Endodermal cell (in vitro differentiated cells): ENCODE results near the gene SLC5A10. TPM values are rescaled to one million over a fixed set of nuclear protein-coding genes. Genes with fewer than 3 reads are reported as not detected.
A peak's percentile ranks its signal among the peaks of the same experiment; 100 is the strongest.

Source experiments
- DNase-seq: peaks from one replicate; pipeline ENCODE4 v3.0.0-alpha.2; 2017
- H3K27ac ChIP-seq: 2 replicates; pipeline ENCODE4 v1.5.1; 2013; ENCODE audit warnings: mild to moderate bottlenecking, low read depth, low read length, moderate library complexity
- H3K27me3 ChIP-seq: 2 replicates; pipeline ENCODE4 v1.6.1; 2013; ENCODE audit warnings: mild to moderate bottlenecking, low read length, moderate library complexity; ENCODE audit not compliant: insufficient read depth, control insufficient read depth, poor library complexity, severe bottlenecking
- H3K36me3 ChIP-seq: 2 replicates; pipeline ENCODE4 v1.7.0; 2013; ENCODE audit warnings: mild to moderate bottlenecking, low read length, moderate library complexity; ENCODE audit not compliant: control insufficient read depth, insufficient read depth
- H3K4me1 ChIP-seq: one replicate; pipeline ENCODE4 v1.7.0; 2013; ENCODE audit warnings: low read length; ENCODE audit not compliant: control insufficient read depth, insufficient read depth
- H3K4me3 ChIP-seq: 2 replicates; pipeline ENCODE4 v1.5.1; 2013; ENCODE audit warnings: mild to moderate bottlenecking, low read length, moderate library complexity
- H3K9ac ChIP-seq: 2 replicates; pipeline ENCODE4 v1.6.1; 2013; ENCODE audit warnings: mild to moderate bottlenecking, low read length, moderate library complexity; ENCODE audit not compliant: poor library complexity, severe bottlenecking; ENCODE audit errors: extremely low read depth
- H3K9me3 ChIP-seq: 2 replicates; pipeline ENCODE4 v1.6.1; 2013; ENCODE audit warnings: mild to moderate bottlenecking, low read length, moderate library complexity; ENCODE audit not compliant: control insufficient read depth
- H3K27ac Mint-ChIP-seq: 2 replicates; pipeline ENCODE4 v1.8.0; 2020; ENCODE audit warnings: mixed read lengths
- H3K27me3 Mint-ChIP-seq: 2 replicates; pipeline ENCODE4 v1.8.0; 2021; ENCODE audit warnings: mild to moderate bottlenecking, mixed read lengths; ENCODE audit not compliant: insufficient read depth
- H3K36me3 Mint-ChIP-seq: 2 replicates; pipeline ENCODE4 v1.8.0; 2020; ENCODE audit warnings: low read depth, mixed read lengths
- H3K4me1 Mint-ChIP-seq: 2 replicates; pipeline ENCODE4 v1.8.0; 2020; ENCODE audit warnings: mixed read lengths
- H3K4me3 Mint-ChIP-seq: 2 replicates; pipeline ENCODE4 v1.8.0; 2020; ENCODE audit warnings: mild to moderate bottlenecking, moderate library complexity, mixed read lengths
- H3K9me3 Mint-ChIP-seq: 2 replicates; pipeline ENCODE4 v1.8.0; 2020; ENCODE audit warnings: mild to moderate bottlenecking, mixed read lengths
- WGBS, 2 experiments: methylation state at CpG; one replicate each; pipeline versions ENCODE4 v1.1.5 to v1.1.7; 2013; ENCODE audit warnings: missing lambda C conversion rate in 2 of 2, mixed read lengths in 1 of 2; ENCODE audit not compliant: insufficient coverage in 1 of 2, insufficient read length in 1 of 2; 5-methylcytosine and 5-hydroxymethylcytosine counted together
- total RNA-seq, 2 donors: library from RNA; stranded (reverse); fragmentation: NEBNext Ultra II Directional in 1 of 2; extraction: Animal tissue kit (Norgen Biotek cat#: 25700) in 1 of 2; gene quantifications; 2 replicates in 1 of 2; 3 replicates in 1 of 2; pipeline ENCODE4 v1.2.1, GENCODE V29; 2021
- TF ChIP-seq, protein P1 (sequence below): fragments of 200-600 bp; sonication (generic); conservative IDR thresholded peaks from 2 replicates; pipeline ENCODE4 v1.5.0; 2021; ENCODE audit warnings: antibody characterized with exemption, mild to moderate bottlenecking

The SLC5A10 gene
- total RNA-seq, 2 donors from 2014 or later: 0.11 to 0.29 TPM

DNA sequence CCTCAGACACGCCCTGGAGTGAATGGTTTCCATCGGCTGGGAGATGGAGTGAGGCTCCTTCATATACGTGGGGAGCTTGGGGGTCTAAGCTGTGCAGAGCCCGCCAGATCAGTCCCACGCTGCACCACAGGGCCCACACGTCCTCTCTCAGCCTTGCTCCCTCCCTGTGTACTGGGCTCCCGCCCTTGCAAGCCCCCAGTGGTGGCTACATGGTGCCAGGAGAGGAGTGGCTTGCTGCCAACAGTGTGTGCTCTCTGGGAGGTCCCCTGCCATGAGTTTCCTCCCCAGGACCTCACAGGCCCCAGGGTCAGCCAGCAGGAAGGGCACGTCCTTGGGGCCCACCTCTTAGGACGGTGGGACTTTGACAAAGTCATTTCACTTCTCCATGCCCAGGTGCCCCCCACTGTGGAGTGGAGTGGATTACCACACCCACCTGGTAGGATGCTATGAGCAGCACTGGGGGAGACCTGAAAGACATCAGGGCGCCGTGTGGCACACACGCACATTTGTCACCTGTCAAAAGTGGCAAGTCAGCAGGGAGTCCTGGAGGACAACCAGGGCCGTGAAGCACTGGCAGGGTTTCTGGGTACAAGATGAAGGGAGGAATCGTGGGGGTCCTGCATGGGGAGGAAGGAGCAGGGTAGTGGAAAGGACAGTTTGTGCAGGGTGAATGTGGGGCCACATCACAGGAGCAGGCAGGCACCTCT, 13.7 kb downstream of the SLC5A10 start:
- Mint-ChIP-seq H3K36me3 (peaks cover 9% of the 10 kb centered on the region), H3K9me3 (no peaks in the 10 kb centered on the region), H3K4me3 (no peak overlapping the region), H3K27me3 (no peaks in the 10 kb centered on the region), H3K27ac (no peak overlapping the region), H3K4me1 (peaks cover 11% of the 10 kb centered on the region)
- TF ChIP-seq, protein P1, sequence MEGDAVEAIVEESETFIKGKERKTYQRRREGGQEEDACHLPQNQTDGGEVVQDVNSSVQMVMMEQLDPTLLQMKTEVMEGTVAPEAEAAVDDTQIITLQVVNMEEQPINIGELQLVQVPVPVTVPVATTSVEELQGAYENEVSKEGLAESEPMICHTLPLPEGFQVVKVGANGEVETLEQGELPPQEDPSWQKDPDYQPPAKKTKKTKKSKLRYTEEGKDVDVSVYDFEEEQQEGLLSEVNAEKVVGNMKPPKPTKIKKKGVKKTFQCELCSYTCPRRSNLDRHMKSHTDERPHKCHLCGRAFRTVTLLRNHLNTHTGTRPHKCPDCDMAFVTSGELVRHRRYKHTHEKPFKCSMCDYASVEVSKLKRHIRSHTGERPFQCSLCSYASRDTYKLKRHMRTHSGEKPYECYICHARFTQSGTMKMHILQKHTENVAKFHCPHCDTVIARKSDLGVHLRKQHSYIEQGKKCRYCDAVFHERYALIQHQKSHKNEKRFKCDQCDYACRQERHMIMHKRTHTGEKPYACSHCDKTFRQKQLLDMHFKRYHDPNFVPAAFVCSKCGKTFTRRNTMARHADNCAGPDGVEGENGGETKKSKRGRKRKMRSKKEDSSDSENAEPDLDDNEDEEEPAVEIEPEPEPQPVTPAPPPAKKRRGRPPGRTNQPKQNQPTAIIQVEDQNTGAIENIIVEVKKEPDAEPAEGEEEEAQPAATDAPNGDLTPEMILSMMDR: no peak
- no peak overlapping the region for H3K9ac ChIP-seq
- H3K27ac ChIP-seq: no peak overlapping the region
- no peaks in the 10 kb centered on the region for H3K9me3 ChIP-seq
- no peaks in the 10 kb centered on the region for H3K27me3 ChIP-seq
- H3K4me3 ChIP-seq: no peak overlapping the region
- DNase-seq: no peak
- WGBS, 2 experiments: 87 to 90% methylated on average over 9 to 14 of the region's 14 CpGs
- H3K4me1 ChIP-seq: peaks cover 3% of the 10 kb centered on the region
- no peaks in the 10 kb centered on the region for H3K36me3 ChIP-seq

DNA sequence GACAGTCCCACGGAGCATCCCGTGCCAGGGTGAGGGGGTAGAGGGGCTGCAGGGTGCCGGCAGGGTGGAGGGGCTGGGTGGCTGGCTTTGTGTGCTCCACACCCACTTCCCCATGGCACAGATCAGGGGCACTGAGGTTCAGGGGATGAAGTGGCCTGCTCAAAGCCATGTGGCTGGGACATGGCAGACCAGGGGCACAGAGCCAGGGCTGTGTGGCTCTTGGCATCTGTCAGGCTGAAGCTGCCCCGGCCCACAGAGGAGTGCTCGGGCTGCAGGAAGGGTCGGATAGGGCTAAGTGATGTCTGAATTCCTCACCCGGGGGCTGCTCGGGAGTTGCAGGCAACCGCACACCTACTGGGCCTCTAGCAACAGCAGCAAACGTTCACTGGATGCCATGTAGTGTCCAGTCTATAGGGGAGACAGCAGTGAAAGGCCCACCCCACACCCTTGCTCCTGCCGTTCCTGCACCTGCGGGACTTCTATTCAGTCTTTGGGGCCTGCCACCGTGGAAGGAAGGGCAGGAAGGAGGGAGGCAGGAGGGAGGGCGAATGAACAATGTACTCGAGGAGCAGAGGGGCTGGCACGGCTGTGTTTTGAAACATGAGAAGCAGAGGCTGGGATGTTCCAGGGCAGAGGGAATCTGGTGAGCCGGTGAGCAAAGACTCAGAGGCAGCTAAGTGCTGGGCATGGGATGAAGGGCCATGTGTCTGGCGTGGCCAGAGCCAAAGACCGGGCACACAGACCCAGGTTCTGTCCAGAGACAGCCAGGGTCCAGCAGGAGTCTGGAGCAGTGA, 15.1 kb downstream of the SLC5A10 start:
- no peaks in the 10 kb centered on the region for H3K9me3 ChIP-seq
- peaks cover 3% of the 10 kb centered on the region for H3K4me1 ChIP-seq
- H3K4me1 Mint-ChIP-seq: peaks cover 10% of the 10 kb centered on the region
- no peaks in the 10 kb centered on the region for H3K9me3 Mint-ChIP-seq
- H3K27me3 ChIP-seq: no peaks in the 10 kb centered on the region
- H3K36me3 Mint-ChIP-seq: peaks cover 11% of the 10 kb centered on the region
- DNase-seq: peak; percentile 72
- no peak overlapping the region for H3K4me3 Mint-ChIP-seq
- no peaks in the 10 kb centered on the region for H3K27me3 Mint-ChIP-seq
- H3K36me3 ChIP-seq: no peaks in the 10 kb centered on the region
- no peak overlapping the region for H3K4me3 ChIP-seq
- 68 to 81% methylated on average over 18 to 19 of the region's 19 CpGs for WGBS, 2 experiments
- peak overlapping the region; percentile 61 for H3K27ac Mint-ChIP-seq
- H3K27ac ChIP-seq: peak overlapping the region; percentile 49
- TF ChIP-seq, protein P1: no peak
- H3K9ac ChIP-seq: no peak overlapping the region

DNA sequence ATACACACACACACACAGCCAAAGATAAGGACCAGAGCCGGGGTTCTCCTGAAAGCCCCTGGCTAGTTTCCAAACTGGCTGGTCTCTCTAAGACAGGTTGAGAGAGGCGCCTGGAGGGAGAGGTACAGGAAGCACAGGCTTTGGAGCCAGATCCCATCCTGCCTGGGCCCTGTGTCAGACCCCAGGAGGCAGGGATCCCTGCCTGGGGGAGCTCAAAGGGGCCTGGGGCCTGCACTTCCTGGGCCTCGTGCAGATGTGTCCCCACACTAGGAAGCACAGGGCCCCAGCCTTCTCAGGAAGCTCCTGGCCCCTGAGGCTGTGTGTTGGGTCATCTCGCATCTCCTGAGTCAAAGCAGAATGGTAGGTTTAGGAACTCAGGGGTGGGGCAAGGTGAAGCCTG, 16.0 kb downstream of the SLC5A10 start:
- Mint-ChIP-seq H3K9me3 (no peaks in the 10 kb centered on the region), H3K4me3 (no peak overlapping the region), H3K4me1 (peaks cover 4% of the 10 kb centered on the region), H3K27me3 (no peaks in the 10 kb centered on the region), H3K36me3 (peaks cover 15% of the 10 kb centered on the region), H3K27ac (no peak overlapping the region)
- Histone ChIP-seq H3K9me3 (no peaks in the 10 kb centered on the region), H3K27ac (no peak overlapping the region), H3K4me3 (no peak overlapping the region), H3K4me1 (peaks cover 3% of the 10 kb centered on the region), H3K9ac (no peak overlapping the region), H3K27me3 (no peaks in the 10 kb centered on the region), H3K36me3 (no peaks in the 10 kb centered on the region)
- WGBS, 2 experiments: 82 to 90% methylated on average over 2 to 4 of the region's 4 CpGs
- peak; percentile 64 for DNase-seq
- TF ChIP-seq, protein P1: no peak
